HUDEP-2 (cell line): ENCODE data around the gene NEK8.

ENCODE experiments used
- DNase-seq, 76 experiments: peaks; one replicate each; lab custom pipeline; 2025; ENCODE audit not compliant: unreplicated experiment in 76 of 76; lab: John Stamatoyannopoulos, UW

The NEK8 gene

GRCh38 chr17:28743243-28744103 is 14.9 kb downstream of the NEK8 start, which contains the start of gene TRAF4:
Gene TRAF4, plus strand, starts transcription at chr17:28744011. Its CDS starts 102 bp downstream, at chr17:28744113.
- DNase-seq: peak in 67 of 76 experiments; percentile 24 to 85 (median 67)

DNA sequence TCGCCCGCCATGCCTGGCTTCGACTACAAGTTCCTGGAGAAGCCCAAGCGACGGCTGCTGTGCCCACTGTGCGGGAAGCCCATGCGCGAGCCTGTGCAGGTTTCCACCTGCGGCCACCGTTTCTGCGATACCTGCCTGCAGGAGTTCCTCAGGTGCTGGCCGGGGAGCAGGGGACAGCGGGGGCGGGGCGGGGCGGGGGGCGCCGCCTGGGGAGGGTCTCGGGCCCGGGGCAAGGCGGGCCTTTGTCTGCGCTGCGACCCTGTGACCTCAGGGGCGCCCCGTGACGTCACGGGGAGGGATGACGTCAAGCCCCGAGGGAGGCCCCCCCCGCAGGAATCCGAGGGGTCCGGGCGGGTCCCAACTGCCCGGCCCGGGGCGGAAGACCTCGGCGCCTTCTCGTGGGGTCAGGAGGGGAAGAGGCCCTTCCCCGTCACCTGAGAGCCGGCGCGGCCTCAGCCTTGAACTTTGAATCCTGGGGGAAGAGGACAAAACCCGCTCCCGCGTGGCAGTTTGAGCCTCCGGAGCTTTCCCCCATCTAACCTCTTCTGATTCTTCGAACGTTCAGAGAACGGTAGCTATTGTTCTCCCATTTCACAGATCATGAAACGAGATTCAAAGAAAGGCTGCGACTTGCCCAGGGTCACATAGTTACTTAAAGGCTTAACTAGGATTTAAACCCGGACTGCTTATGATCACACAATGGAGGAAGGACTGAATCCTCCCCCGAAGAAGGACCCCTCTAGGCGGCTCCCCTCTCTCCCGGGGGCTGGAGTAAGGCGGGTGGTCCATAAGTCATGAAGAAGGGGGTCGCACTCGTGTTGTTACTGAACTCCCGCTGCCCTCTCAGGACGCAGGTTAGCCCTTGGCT is 15.8 kb downstream of the NEK8 start:
- peak in 26 of 76 experiments; percentile 2 to 60 (median 24) for DNase-seq

DNA sequence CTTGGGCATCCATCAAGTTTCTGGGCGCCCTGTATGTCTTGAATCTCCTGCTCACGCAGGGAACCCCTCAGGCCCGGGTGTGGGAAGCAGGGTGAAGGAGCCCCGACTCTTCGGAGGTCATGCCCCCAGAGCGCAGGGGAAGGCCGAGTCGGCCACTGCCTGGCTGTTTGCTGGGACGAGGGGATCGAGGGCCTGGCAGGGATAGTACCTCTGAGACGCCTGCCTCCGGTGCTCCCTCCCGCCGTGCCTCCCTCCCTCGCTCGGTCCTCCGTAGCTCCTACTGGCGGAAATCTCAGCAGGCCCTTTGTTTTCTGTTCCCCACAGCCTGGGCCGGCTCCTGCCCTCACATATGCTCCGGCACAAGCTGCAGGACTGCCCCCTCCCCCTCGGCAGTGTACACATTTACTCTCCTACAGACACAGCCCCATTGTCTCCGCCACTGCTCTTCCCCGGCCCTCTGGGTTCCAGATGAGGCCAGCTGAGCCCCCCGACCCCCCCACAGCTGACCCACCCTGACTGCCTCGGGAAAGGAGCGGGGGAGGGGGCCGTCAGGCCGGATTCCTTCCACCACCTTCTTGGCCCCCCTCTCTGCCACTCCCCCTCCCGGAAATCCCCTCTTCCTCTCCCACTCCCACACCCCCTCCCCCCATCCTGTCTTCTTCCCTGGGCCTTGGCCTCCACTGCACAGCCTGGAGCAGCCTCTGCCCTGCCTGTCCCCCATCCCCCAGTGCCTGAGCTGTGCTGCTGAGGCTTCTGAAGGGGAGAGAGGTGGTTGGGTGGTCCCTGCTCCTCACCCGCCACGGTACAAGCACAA is 16.6 kb downstream of the NEK8 start:
- DNase-seq: peak in 4 of 76 experiments; percentile 12 to 42 (median 17)

DNA sequence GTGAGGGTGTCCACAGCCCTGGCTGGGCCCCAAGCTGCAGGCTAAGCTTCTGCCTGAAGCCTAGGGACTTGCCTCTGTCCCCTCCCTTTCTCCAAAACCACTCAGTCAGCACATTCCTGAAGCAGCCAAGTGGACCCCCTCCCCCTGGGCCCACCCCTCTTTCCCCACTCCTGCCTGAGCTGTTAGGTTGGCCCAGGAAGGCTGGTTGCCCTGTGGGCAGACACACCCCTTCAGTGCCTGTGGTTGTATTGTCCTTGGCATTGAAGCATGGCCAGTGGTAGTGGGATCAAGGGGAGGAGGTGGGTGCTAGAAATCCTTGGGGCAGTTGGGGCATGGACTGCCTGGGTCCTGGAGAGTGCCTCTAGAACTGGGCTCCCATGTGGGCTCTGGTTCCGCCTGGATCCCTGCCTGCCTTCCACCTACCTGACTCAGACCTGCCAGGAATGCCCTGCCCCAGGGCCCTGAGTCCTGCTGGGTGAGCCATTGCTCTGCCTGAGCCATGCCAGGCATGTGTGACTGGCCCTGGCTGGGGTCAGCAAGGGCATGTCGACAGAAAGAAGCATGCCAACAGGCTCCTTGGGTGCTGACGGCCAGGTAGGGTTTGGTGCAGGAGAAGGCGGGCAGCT is 17.3 kb downstream of the NEK8 start:
- no peak for DNase-seq

DNA sequence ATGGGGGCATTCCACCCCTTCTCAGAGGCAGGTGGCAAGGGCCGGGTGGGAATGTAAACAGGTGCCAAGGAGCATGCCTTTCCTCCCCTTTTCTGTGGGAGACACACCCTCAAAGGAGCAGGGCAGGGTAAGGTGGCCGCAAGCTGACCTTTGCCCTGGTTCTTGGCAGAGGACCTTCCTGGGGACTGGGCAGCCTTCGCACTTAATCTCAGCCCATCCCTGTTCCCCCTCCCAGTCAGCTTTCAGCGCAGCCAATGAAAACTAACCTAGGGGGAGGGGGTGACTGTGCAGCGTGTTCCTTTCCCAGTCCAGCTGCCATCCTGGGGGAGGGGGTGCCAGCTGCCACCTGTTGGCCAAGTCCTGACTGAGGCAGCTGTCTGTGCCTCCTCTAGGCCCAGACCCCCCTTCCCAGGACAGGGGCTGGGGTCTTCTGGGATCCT is 18.0 kb downstream of the NEK8 start:
- no peak for DNase-seq

GRCh38 chr17:28747051-28747691 is 18.6 kb downstream of the NEK8 start:
- no peak for DNase-seq

DNA sequence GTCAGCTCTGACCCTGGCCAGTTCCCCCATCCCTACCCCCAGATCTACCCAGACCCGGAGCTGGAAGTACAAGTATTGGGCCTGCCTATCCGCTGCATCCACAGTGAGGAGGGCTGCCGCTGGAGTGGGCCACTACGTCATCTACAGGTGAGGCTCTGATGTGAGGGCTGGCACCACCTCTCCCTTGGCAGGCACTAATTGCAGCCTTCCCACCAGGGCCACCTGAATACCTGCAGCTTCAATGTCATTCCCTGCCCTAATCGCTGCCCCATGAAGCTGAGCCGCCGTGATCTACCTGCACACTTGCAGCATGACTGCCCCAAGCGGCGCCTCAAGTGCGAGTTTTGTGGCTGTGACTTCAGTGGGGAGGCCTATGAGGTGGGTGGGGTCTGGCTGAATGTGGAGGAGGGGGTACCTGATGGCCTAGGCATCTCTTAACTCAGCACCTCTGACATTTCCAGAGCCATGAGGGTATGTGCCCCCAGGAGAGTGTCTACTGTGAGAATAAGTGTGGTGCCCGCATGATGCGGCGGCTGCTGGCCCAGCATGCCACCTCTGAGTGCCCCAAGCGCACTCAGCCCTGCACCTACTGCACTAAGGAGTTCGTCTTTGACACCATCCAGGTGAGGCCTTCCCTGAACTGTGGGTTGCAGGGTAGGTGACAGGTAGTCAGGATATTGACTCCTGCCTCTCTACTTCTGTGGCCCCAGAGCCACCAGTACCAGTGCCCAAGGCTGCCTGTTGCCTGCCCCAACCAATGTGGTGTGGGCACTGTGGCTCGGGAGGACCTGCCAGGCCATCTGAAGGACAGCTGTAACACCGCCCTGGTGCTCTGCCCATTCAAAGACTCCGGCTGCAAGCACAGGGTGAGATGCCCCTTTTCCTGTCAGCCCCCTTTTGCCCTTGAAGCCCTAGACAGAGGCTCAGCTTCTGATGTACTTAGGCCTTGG is 19.5 kb downstream of the NEK8 start:
- no peak for DNase-seq

DNA sequence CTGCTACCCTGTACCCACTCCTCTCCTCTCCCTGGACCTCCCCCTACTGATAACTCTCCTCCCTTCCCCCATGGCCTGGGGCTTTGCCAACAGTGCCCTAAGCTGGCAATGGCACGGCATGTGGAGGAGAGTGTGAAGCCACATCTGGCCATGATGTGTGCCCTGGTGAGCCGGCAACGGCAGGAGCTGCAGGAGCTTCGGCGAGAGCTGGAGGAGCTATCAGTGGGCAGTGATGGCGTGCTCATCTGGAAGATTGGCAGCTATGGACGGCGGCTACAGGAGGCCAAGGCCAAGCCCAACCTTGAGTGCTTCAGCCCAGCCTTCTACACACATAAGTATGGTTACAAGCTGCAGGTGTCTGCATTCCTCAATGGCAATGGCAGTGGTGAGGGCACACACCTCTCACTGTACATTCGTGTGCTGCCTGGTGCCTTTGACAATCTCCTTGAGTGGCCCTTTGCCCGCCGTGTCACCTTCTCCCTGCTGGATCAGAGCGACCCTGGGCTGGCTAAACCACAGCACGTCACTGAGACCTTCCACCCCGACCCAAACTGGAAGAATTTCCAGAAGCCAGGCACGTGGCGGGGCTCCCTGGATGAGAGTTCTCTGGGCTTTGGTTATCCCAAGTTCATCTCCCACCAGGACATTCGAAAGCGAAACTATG is 20.4 kb downstream of the NEK8 start:
- no peak for DNase-seq

GRCh38 chr17:28749516-28750177 is 21.1 kb downstream of the NEK8 start:
- peak in 1 of 76 experiments; percentile 28 for DNase-seq

GRCh38 chr17:28750178-28751047 is 21.8 kb downstream of the NEK8 start:
- DNase-seq: peak in 72 of 76 experiments; percentile 54 to 94 (median 84)

- DNase-seq: no peak
Measured at GRCh38 chr17:28751600-28752366, 23.2 kb downstream of the NEK8 start.

DNA sequence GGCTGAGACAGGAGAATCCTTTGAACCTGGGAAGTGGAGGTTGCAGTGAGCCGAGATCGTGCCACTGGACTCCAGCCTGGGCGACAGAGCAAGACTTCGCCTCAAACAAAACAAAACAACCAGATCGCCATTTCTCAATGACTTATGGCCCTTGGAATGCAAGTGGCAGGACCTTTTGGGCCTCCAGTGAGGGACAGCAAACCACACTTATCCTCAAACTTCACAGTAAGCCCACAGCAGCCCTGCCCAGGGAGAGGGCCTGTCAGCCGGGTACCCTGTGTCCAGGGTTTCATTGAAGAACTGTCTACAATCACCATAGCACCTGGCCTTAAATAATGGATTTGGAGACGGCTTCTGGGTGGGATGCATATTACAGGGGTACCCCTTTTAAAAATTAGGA is 26.9 kb downstream of the NEK8 start:
- DNase-seq: no peak

- DNase-seq: no peak
Measured at GRCh38 chr17:28756049-28756804, 27.6 kb downstream of the NEK8 start.

DNA sequence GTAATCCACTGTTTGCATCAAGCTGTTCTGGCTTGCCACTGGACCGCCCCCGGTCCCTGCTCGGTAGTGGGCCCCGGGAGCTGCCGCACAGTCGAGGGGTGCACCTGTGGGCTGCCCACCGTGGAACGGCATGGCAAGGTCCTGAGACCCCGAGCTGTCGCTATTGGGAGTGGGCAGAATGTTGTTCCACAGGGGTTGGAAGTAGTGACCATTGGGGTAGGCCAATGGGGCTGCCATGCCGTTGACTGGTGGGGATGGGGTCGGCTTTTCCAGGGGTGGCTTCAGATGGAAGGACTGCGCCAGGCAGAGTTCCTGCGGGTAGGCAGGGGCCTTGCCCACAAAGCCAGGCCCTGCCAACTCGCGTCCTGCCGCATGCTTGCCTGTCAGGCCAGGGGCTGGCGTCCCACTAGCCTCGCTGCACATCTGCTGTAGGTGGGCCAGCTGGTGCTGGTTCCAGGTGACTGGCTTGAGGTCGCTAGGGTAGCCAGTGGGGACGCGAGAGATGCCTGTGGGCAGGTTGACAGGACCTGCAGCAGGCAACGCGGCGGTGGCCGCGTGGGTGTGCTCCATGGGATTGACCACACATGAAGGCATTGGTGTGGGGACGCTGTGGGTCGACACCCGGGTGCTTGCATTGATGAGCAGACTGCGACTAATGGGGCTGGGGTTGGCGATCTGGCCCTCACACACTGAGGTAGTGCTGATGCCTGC is 30.0 kb downstream of the NEK8 start:
- DNase-seq: no peak
